ENCODE results near the gene TACC3.

Gene TACC3

GRCh38 chr4:1705732-1706131, 15.6 kb upstream of the TACC3 start:
- DNase-seq, result no peak

- DNase-seq, result no peak
Observed at GRCh38 chr4:1706358-1706757, 15.0 kb upstream of the TACC3 start.

DNA sequence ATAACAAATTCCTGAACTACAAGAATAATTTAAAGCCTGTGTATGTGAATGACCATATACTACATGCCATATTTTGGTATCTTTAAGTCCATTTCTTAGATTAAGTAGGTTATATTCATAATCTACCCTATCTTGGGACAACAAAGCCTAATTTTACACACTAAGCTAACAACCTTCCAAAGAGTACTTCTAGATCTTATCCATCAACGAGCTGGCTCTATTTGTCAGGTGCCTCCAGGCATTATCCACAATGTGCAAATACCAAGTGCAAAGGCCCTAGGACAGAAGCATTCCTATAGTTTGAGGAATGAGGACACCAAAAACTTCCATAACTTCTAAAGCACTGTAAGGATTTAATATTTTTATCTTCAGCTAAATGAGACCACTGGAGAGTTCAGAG, 12.7 kb upstream of the TACC3 start:
- no peak for DNase-seq

- no peak for DNase-seq
Observed at GRCh38 chr4:1711055-1711570, 10.2 kb upstream of the TACC3 start.

GRCh38 chr4:1711571-1712215, 9.6 kb upstream of the TACC3 start:
- no peak for DNase-seq

GRCh38 chr4:1712216-1713002, 8.9 kb upstream of the TACC3 start, which contains the start of gene SLBP:
Gene SLBP (minus strand): TSS chr4:1712319. CDS start chr4:1712188, 131 bp downstream.
- DNase-seq, result peak; percentile 98

- no peak for DNase-seq
Observed at GRCh38 chr4:1713003-1713851, 8.1 kb upstream of the TACC3 start.

DNA sequence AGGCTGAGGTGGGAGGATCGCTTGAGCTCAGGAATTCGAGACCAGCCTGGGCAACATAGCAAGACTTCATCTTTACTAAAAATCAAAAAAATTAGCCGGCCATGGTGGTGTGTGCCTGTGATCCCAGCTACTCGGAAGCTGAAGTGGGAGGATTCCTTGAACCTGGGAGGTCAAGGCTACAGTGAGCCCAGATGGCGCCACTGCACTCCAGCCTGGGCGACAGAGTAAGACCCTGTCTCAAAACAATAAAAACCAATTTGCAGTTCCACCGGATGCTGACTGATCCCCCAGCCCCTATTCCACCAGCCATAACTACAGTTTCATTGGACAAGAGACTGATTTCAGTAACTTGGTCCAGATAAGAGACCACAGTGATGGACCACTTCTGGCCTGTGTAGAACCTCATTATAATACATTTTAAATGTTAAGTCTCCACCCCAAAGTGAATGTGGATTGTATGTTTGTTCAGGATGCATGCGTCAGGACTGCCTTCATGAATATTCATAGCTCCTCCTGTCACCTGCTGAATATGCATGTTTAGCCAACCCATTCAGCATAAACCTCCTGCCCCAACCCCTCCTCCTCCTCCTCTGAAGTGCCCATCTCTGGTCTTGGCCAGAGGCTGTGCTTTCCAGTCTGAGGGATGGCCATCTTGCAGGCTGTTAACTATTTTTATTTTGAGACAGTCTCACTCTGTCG, 6.9 kb upstream of the TACC3 start:
- no peak for DNase-seq

GRCh38 chr4:1715002-1715758, 6.1 kb upstream of the TACC3 start:
- DNase-seq, result no peak

DNA sequence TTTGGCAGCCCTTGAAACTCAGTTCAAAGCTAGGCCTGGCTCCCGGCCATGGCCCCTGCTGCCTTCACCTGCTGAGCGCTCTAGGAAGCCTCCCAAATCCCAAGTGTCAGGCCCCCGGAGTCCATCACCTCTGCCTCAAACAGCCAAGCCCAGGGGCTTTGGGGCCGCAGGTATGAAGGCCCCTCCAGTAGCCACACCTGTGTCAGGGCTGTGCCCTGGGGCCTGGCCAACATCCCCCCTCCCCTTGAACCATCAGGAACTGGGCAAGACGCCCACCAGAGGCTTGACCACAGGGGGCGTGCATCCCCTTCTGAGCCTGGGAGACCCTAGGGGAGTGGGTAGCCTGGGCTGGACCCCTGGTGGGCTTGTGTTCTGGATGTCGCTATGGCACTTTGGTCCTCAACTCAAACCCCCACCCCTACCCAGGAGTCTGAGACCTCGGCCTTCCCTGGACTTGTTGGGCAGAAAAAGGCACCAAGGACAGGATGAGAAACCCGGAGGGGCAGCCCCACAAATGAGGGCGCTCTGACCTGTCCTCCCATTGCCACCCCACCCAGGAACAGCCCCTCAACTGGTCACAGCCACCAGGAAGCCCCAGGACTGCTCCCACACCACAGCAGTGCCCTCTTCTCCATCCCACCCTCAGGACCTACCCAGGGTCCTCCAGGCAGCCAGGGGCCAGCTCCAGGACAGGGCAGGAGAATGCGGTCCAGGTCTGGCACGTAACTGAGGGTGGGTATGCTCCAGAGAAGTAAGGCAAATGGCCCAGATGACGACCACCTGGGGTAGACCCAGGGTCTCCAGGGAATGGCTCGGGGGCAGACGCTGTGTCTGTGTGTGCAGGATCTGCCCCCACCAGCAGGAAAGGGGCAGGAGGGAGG, 5.0 kb upstream of the TACC3 start:
- no peak for DNase-seq

- DNase-seq, result no peak
Observed at GRCh38 chr4:1717129-1718094, 3.9 kb upstream of the TACC3 start.

- no peak for DNase-seq
Observed at GRCh38 chr4:1718095-1718850, 3.0 kb upstream of the TACC3 start.

GRCh38 chr4:1720163-1720983, 948 bp upstream of the TACC3 start:
- peak; percentile 23 for DNase-seq

DNA sequence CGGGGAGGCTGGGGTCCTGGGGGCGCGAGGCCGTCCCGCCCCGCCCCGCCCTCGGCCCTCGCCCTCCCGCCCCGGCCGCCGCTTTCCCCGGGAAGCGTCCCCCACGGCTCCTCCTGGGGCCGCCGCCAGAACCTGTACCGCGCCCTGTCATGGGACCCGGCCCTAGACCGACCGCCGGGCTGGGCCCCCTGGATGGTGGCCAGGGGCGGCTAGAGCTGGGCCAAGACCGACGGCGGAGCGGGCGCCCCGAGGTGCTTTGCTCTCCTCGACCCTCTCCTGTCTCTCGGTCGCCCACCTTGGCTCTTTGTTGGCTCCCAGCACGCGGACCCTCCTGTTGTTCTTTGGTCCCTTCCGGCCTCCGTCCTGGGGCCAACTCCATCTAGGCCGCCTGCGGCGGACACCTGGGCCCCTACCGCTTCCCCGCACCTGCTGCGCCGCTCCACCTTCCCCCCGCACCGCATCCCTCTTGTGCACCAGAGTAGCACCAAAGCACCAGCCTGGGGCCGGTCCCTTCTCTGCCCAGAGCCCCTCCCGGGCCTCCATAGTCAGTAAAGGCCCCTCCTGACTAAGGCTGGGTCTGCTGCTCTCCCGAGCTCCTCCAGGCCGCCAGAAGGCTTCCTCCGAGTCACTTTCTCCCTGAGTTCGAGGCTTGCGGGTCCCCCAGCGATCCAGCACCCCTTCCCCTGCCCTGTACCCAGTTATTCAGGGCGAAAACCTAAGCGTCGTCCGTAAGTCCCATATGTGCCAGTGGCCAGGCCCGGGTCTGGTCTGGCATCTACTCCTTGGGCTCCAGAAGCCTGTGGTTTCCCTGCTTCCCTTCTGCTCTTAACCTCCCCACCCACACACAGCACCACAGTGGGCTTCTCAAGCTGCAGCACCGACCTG, 587 bp downstream of the TACC3 start:
- no peak for DNase-seq

- no peak for DNase-seq
Observed at GRCh38 chr4:1722551-1723118, 1.3 kb downstream of the TACC3 start.

GRCh38 chr4:1723131-1723801, 1.9 kb downstream of the TACC3 start:
- DNase-seq, result peak; percentile 25
